H1 (cell line): ENCODE data around the gene TRMT13. TPM values are rescaled to one million over a fixed set of nuclear protein-coding genes. Genes with fewer than 3 reads are reported as not detected.

Source experiments
- CTCF ChIA-PET: fragments of 300-600 bp; sonication (Branson Sonifier 250); formaldehyde crosslinking; loops from one replicate; lab custom pipeline; 2021; ENCODE audit not compliant: partially characterized antibody; lab: Charles Lee
- POLR2A ChIA-PET: fragments of 300-600 bp; sonication (Branson Sonifier 250); formaldehyde crosslinking; loops from one replicate; lab custom pipeline; 2021; ENCODE audit warnings: inconsistent platforms; ENCODE audit not compliant: partially characterized antibody; lab: Charles Lee
- DNase-seq, 2 experiments: peaks; one replicate each; pipeline versions ENCODE4 v3.0.0 to v3.0.0-alpha.2; 2010 to 2022; ENCODE audit warnings: low spot score in 2 of 2, low read depth in 1 of 2, mixed read lengths in 1 of 2
- FAIRE-seq: peaks from 2 replicates; lab custom pipeline; 2011; peaks lifted over from hg19 to GRCh38; lab: Jason Lieb, UNC
- H2AFZ ChIP-seq: 2 replicates; pipeline ENCODE4 v1.8.1; 2012; ENCODE audit warnings: low read length, inconsistent platforms
- H2AK5ac ChIP-seq: 2 replicates; pipeline ENCODE4 v1.6.1; 2013; ENCODE audit warnings: low read depth, low read length
- H2BK120ac ChIP-seq: replicated peaks from 2 replicates; pipeline ENCODE3; 2013; ENCODE audit warnings: low read depth, low read length, inconsistent platforms
- H2BK12ac ChIP-seq: 2 replicates; pipeline ENCODE4 v1.6.1; 2013; ENCODE audit warnings: low read depth, low read length
- H2BK15ac ChIP-seq: 2 replicates; pipeline ENCODE4 v1.6.1; 2013; ENCODE audit warnings: low read length
- H2BK20ac ChIP-seq: 2 replicates; pipeline ENCODE4 v1.6.1; 2013; ENCODE audit warnings: low read length
- H2BK5ac ChIP-seq: 2 replicates; pipeline ENCODE4 v1.6.1; 2013; ENCODE audit warnings: low read depth, low read length
- H3K14ac ChIP-seq: 2 replicates; pipeline ENCODE4 v1.6.1; 2013; ENCODE audit warnings: inconsistent platforms; ENCODE audit not compliant: insufficient read length
- H3K18ac ChIP-seq: 2 replicates; pipeline ENCODE4 v1.6.1; 2013; ENCODE audit warnings: low read length; ENCODE audit errors: extremely low read depth
- H3K23ac ChIP-seq: 2 replicates; pipeline ENCODE4 v1.6.1; 2013; ENCODE audit warnings: inconsistent platforms; ENCODE audit not compliant: insufficient read length
- H3K23me2 ChIP-seq: 2 replicates; pipeline ENCODE4 v1.6.1; 2013; ENCODE audit warnings: low read depth, low read length
- H3K27ac ChIP-seq: 2 replicates; pipeline ENCODE4 v1.6.1; 2011; ENCODE audit warnings: low read depth, low read length, inconsistent platforms
- H3K27me3 ChIP-seq, 4 experiments: replicated peaks in 1 of 4; 1 replicate in 1 of 4; 2 replicates in 3 of 4; pipeline versions ENCODE4 v1.6.1 to v1.8.1; 2011 to 2013; ENCODE audit warnings: low read length in 3 of 4, mild to moderate bottlenecking in 3 of 4, inconsistent platforms in 2 of 4, mixed read lengths in 2 of 4, moderate library complexity in 1 of 4; ENCODE audit not compliant: control insufficient read depth in 3 of 4, insufficient read depth in 3 of 4; ENCODE audit errors: extremely low read depth in 1 of 4
- H3K36me3 ChIP-seq, 4 experiments: 2 replicates each; pipeline versions ENCODE4 v1.6.1 to v1.8.1; 2011 to 2013; ENCODE audit warnings: mild to moderate bottlenecking in 4 of 4, low read length in 3 of 4, moderate library complexity in 2 of 4, control low read depth in 1 of 4, inconsistent platforms in 1 of 4; ENCODE audit not compliant: insufficient read depth in 4 of 4, control insufficient read depth in 2 of 4
- H3K4ac ChIP-seq: replicated peaks from 2 replicates; pipeline ENCODE3; 2013; ENCODE audit warnings: low read length, low read depth, mixed read lengths, inconsistent platforms; ENCODE audit not compliant: insufficient read length
- H3K4me1 ChIP-seq, 4 experiments: replicated peaks in 1 of 4; 1 replicate in 1 of 4; 2 replicates in 3 of 4; pipeline versions ENCODE4 v1.6.1 to v1.8.1; 2011 to 2013; ENCODE audit warnings: low read length in 3 of 4, inconsistent platforms in 2 of 4, mixed read lengths in 1 of 4; ENCODE audit not compliant: insufficient read depth in 4 of 4, control insufficient read depth in 3 of 4
- H3K4me2 ChIP-seq, 2 experiments: 2 replicates each; pipeline versions ENCODE4 v1.6.1 to v1.8.1; 2011 to 2013; ENCODE audit warnings: low read depth in 2 of 2, low read length in 2 of 2, control low read depth in 1 of 2, inconsistent platforms in 1 of 2, mild to moderate bottlenecking in 1 of 2; ENCODE audit not compliant: insufficient read depth in 1 of 2
- H3K4me3 ChIP-seq, 4 experiments: fragments of 200-600, 300-600 bp in 1 of 4; sonication (generic), shearing (Covaris generic), sonication (Bioruptor Twin) in 1 of 4; 2 replicates each; pipeline versions ENCODE4 v1.5.1 to v1.8.1; 2011 to 2016; ENCODE audit warnings: low read length in 4 of 4, low read depth in 3 of 4, control low read depth in 2 of 4, inconsistent platforms in 2 of 4, mild to moderate bottlenecking in 2 of 4, mixed read lengths in 1 of 4, moderate library complexity in 1 of 4; ENCODE audit not compliant: insufficient read depth in 2 of 4; ENCODE audit errors: extremely low read depth in 1 of 4
- H3K56ac ChIP-seq: replicated peaks from 2 replicates; pipeline ENCODE3; 2013; ENCODE audit warnings: low read depth, mild to moderate bottlenecking, mixed read lengths, low read length, inconsistent platforms; ENCODE audit not compliant: insufficient read length
- H3K79me1 ChIP-seq: 2 replicates; pipeline ENCODE4 v1.6.1; 2013; ENCODE audit warnings: low read depth, low read length, control low read depth
- H3K79me2 ChIP-seq, 2 experiments: 2 replicates each; pipeline versions ENCODE4 v1.6.1 to v1.8.1; 2012 to 2013; ENCODE audit warnings: low read length in 2 of 2, mild to moderate bottlenecking in 2 of 2, inconsistent platforms in 1 of 2; ENCODE audit not compliant: insufficient read depth in 2 of 2, control insufficient read depth in 1 of 2
- H3K9ac ChIP-seq, 4 experiments: replicated peaks in 1 of 4; 1 replicate in 1 of 4; 2 replicates in 3 of 4; pipeline versions ENCODE4 v1.6.1 to v1.8.1; 2011 to 2013; ENCODE audit warnings: low read depth in 3 of 4, low read length in 3 of 4, control low read depth in 2 of 4, mild to moderate bottlenecking in 2 of 4, moderate library complexity in 2 of 4, inconsistent platforms in 1 of 4; ENCODE audit errors: extremely low read depth in 1 of 4
- H3K9me3 ChIP-seq, 2 experiments: 2 replicates each; pipeline versions ENCODE4 v1.6.1 to v1.8.1; 2012 to 2013; ENCODE audit warnings: mild to moderate bottlenecking in 2 of 2, moderate library complexity in 2 of 2, control low read depth in 1 of 2, inconsistent platforms in 1 of 2, low read depth in 1 of 2, low read length in 1 of 2, mixed read lengths in 1 of 2; ENCODE audit not compliant: insufficient read depth in 2 of 2
- H4K20me1 ChIP-seq, 2 experiments: replicated peaks in 1 of 2; 2 replicates each; pipeline versions ENCODE3 to v1.8.1; 2011 to 2013; ENCODE audit warnings: inconsistent platforms in 2 of 2, low read length in 2 of 2, mild to moderate bottlenecking in 1 of 2; ENCODE audit not compliant: insufficient read depth in 2 of 2, control insufficient read depth in 1 of 2
- H4K5ac ChIP-seq: 2 replicates; pipeline ENCODE4 v1.6.1; 2013; ENCODE audit warnings: low read length, low read depth, mixed read lengths, inconsistent platforms; ENCODE audit not compliant: insufficient read length
- H4K8ac ChIP-seq: 2 replicates; pipeline ENCODE4 v1.8.0; 2013; ENCODE audit warnings: mild to moderate bottlenecking, moderate library complexity, low read length, inconsistent platforms; ENCODE audit not compliant: insufficient read depth; ENCODE audit errors: extremely low read depth
- H4K91ac ChIP-seq: replicated peaks from 2 replicates; pipeline ENCODE3; 2013; ENCODE audit warnings: low read length, mixed read lengths, inconsistent platforms; ENCODE audit not compliant: insufficient read length
- RAD21 ChIP-seq, 2 experiments: IDR thresholded peaks in 1 of 2; conservative IDR thresholded peaks in 1 of 2; 2 replicates each; pipeline ENCODE4 v1.6.1; 2011; ENCODE audit warnings: low read depth in 2 of 2, low read length in 2 of 2, improper control_type of control experiment in 1 of 2, inconsistent platforms in 1 of 2, mild to moderate bottlenecking in 1 of 2, moderate library complexity in 1 of 2
- RBBP5 ChIP-seq: IDR thresholded peaks from 2 replicates; pipeline ENCODE4 v1.7.1; 2012; ENCODE audit warnings: low read depth, mild to moderate bottlenecking, inconsistent platforms, low read length, moderate library complexity, borderline replicate concordance
- RFX5 ChIP-seq: IDR thresholded peaks from 2 replicates; pipeline ENCODE4 v1.6.1; 2011; ENCODE audit warnings: low read depth, low read length, improper control_type of control experiment, borderline replicate concordance
- SIX5 ChIP-seq: IDR thresholded peaks from 2 replicates; pipeline ENCODE4 v1.6.1; 2011; ENCODE audit warnings: mild to moderate bottlenecking, low read depth, low read length
- TAF7 ChIP-seq: optimal IDR thresholded peaks from 2 replicates; pipeline ENCODE3; 2011; ENCODE audit warnings: low read depth, mild to moderate bottlenecking, inconsistent platforms, low read length, moderate library complexity, borderline replicate concordance
- WGBS, 2 experiments: shearing (Covaris generic) in 1 of 2; methylation state at CpG; one replicate each; pipeline versions ENCODE4 v1.1.6 to v1.1.7; 2013 to 2015; ENCODE audit warnings: low lambda C conversion rate in 2 of 2, mixed read lengths in 2 of 2, inconsistent platforms in 1 of 2, low coverage in 1 of 2, missing lambda C conversion rate in 1 of 2; ENCODE audit not compliant: insufficient replicate concordance in 2 of 2, insufficient coverage in 1 of 2, insufficient read length in 1 of 2; ENCODE audit errors: extremely low coverage in 1 of 2, missing lambda C conversion rate in 1 of 2; 5-methylcytosine and 5-hydroxymethylcytosine counted together
- polyA plus RNA-seq, 7 experiments: library from polyadenylated mRNA; depleted of rRNA in 3 of 7; stranded (reverse) in 5 of 7; unstranded in 2 of 7; fragments of >200 nt in 5 of 7; fragments of 200-250 nt in 2 of 7; gene quantifications; 1 replicate in 5 of 7; 2 replicates in 1 of 7; 4 replicates in 1 of 7; pipeline versions ENCODE4 v1.2.1 to v1.2.3, GENCODE V29; 2011 to 2013; ENCODE audit warnings: missing spikeins in 2 of 7, mixed read lengths in 2 of 7
- total RNA-seq: library from RNA; stranded (reverse); fragmentation: NEBNext Ultra II Directional; extraction: Animal tissue kit (Norgen Biotek cat#: 25700); gene quantifications from 2 replicates; pipeline ENCODE4 v1.2.1, GENCODE V29; 2021
- TF ChIP-seq, protein P1 (sequence below): IDR thresholded peaks from 2 replicates; pipeline ENCODE4 v1.6.1; 2012; ENCODE audit warnings: inconsistent platforms
- TF ChIP-seq, protein P2 (sequence below): IDR thresholded peaks from 2 replicates; pipeline ENCODE4 v1.6.1; 2011; ENCODE audit warnings: low read length, improper control_type of control experiment

Gene TRMT13
- total and polyA plus RNA-seq, 2 of the 8 experiments (the other 6 are each of a cell fraction or from before 2014, with no cell fraction given) = 3.6 to 14.8 TPM

DNA sequence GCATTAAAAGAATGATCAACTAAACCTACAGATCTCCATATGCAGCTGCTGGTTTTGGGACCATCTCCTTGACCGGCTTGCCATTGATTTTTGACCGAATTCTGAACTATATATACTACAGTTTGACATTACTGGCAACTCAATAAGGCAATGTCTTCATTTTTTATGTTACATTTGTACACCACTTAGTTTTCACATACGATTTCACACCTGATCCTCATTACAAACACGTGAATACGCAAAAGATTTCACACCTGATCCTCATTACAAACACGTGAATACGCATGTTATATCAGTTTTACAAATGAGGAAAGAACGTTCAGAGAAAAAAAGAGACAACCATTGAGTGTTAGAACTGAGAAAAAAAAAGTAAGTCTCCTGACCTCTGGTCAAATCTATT is 1.3 kb upstream of the TRMT13 start:
- Histone ChIP-seq H3K14ac (no peak overlapping the region), H3K56ac (no peak overlapping the region), H3K4me2 (peak overlapping the region; percentile 62 to 67), H3K9ac (peak overlapping the region in 2 of 4 experiments; percentile 61 to 89; a peak in 2 of 7 replicates), H4K8ac (no peak overlapping the region), H2BK12ac (no peak overlapping the region), H2BK120ac (no peak overlapping the region), H2AFZ (no peak overlapping the region), H3K36me3 (no peaks in the 10 kb centered on the region), H4K91ac (no peak overlapping the region), H2AK5ac (no peak overlapping the region), H4K5ac (no peak overlapping the region), H3K9me3 (no peaks in the 10 kb centered on the region), H3K23me2 (no peaks in the 10 kb centered on the region), H3K4ac (no peak overlapping the region), H3K27me3 (no peaks in the 10 kb centered on the region), H3K79me2 (peaks cover 9 to 73% of the 10 kb centered on the region in 2 experiments), H4K20me1 (peaks cover 0 to 7% of the 10 kb centered on the region in 2 experiments), H2BK15ac (no peak overlapping the region), H2BK20ac (no peak overlapping the region), H3K23ac (no peak overlapping the region), H3K18ac (no peak overlapping the region), H3K27ac (no peak overlapping the region), H3K4me1 (peaks cover 0 to 5% (median 0%) of the 10 kb centered on the region in 4 experiments; a peak in 2 of 7 replicates), H3K4me3 (peak overlapping the region; percentile 79 to 96 (median 96)), H2BK5ac (no peak overlapping the region), H3K79me1 (peaks cover 2% of the 10 kb centered on the region; the same call in 1 of the 2 replicates)
- POLR2A ChIA-PET = no interaction called here
- DNase-seq (no peak), FAIRE-seq (no peak)
- CTCF ChIA-PET = no interaction called here
- WGBS, 2 experiments = 76% methylated on average over 8 of the region's 8 CpGs; no CpG with 5 or more reads in 1 of the 2 experiments
- TF ChIP-seq RAD21 (IDR thresholded peaks at IDR 0.05 in 1 of 2, conservative IDR thresholded peaks at IDR 0.05 in 1 of 2; ENCODE audit: low read depth in 2 of 2, low read length in 2 of 2) (no peak), SIX5 (no peak), TAF7 (no peak), RBBP5 (no peak), RFX5 (no peak)
- TF ChIP-seq, protein P1, sequence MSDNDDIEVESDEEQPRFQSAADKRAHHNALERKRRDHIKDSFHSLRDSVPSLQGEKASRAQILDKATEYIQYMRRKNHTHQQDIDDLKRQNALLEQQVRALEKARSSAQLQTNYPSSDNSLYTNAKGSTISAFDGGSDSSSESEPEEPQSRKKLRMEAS = no peak
- TF ChIP-seq, protein P2, sequence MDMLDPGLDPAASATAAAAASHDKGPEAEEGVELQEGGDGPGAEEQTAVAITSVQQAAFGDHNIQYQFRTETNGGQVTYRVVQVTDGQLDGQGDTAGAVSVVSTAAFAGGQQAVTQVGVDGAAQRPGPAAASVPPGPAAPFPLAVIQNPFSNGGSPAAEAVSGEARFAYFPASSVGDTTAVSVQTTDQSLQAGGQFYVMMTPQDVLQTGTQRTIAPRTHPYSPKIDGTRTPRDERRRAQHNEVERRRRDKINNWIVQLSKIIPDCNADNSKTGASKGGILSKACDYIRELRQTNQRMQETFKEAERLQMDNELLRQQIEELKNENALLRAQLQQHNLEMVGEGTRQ = no peak
